Stomach smooth muscle (tissue), 2 donors: ENCODE results near the gene DNAJA3.
A peak's percentile ranks its signal among the peaks of the same experiment; 100 is the strongest.

Source experiments
- H3K27ac ChIP-seq: one replicate; pipeline ENCODE4 v1.7.0; 2013; ENCODE audit warnings: mild to moderate bottlenecking, low read length, inconsistent platforms
- H3K27me3 ChIP-seq, 2 donors: one replicate each; pipeline ENCODE4 v1.7.0; 2013; ENCODE audit warnings: low read length in 2 of 2; ENCODE audit not compliant: insufficient read depth in 2 of 2, control insufficient read depth in 1 of 2
- H3K36me3 ChIP-seq, 2 donors: one replicate each; pipeline ENCODE4 v1.7.0; 2013; ENCODE audit warnings: low read length in 2 of 2; ENCODE audit not compliant: control insufficient read depth in 2 of 2, insufficient read depth in 2 of 2
- H3K4me1 ChIP-seq: one replicate; pipeline ENCODE4 v1.7.0; 2013; ENCODE audit warnings: low read length; ENCODE audit not compliant: control insufficient read depth, insufficient read depth
- H3K4me3 ChIP-seq, 2 donors: one replicate each; pipeline ENCODE4 v1.7.0; 2013; ENCODE audit warnings: low read length in 2 of 2
- H3K9ac ChIP-seq, 2 donors: one replicate each; pipeline ENCODE4 v1.7.0; 2013; ENCODE audit warnings: low read length in 2 of 2, mild to moderate bottlenecking in 1 of 2
- H3K9me3 ChIP-seq, 2 donors: one replicate each; pipeline ENCODE4 v1.7.0; 2013; ENCODE audit warnings: low read length in 2 of 2; ENCODE audit not compliant: control insufficient read depth in 2 of 2
- donor health status: healthy.
- donor health status: Pancreatic carcinoma.

DNAJA3 gene

GRCh38 chr16:4500272-4500671, 74.6 kb downstream of the DNAJA3 start:
- Histone ChIP-seq H3K27ac (peak overlapping the region; percentile 18), H3K9ac (peak overlapping the region; percentile 19 to 36), H3K36me3 (no peaks in the 10 kb centered on the region), H3K9me3 (no peaks in the 10 kb centered on the region), H3K27me3 (no peaks in the 10 kb centered on the region), H3K4me1 (peaks cover 12% of the 10 kb centered on the region), H3K4me3 (peak overlapping the region in 1 of 2 donors; percentile 40)

DNA sequence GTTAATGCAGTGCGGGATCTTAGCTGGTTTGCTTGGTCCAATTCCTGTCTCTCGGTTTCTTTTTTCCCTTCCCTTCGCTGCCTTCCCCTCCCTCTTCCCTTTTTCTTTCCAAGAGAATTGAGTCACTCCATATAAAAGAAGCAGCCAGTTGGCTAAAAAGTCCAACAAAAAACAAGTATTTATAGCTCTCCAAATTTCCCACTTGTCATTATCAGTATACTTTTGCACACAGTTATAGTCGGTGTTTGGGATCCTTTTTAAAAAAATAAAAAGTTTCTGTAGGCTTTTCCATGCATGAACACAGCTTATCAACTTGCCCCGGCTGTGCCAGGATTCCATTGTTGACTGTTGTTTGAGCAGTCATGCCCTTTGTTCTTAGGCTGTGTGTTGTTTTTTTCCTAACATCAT, 75.4 kb downstream of the DNAJA3 start:
- H3K36me3 ChIP-seq, result peaks cover 0 to 3% of the 10 kb centered on the region in 2 donors
- H3K9me3 ChIP-seq, result no peaks in the 10 kb centered on the region
- H3K27ac ChIP-seq, result no peak overlapping the region
- no peaks in the 10 kb centered on the region for H3K27me3 ChIP-seq
- H3K4me1 ChIP-seq, result peaks cover 12% of the 10 kb centered on the region
- H3K9ac ChIP-seq, result peak overlapping the region; percentile 19 to 47
- H3K4me3 ChIP-seq, result no peak overlapping the region

- Histone ChIP-seq H3K4me1 (peaks cover 13% of the 10 kb centered on the region), H3K27ac (no peak overlapping the region), H3K4me3 (no peak overlapping the region), H3K36me3 (peaks cover 11 to 32% of the 10 kb centered on the region in 2 donors), H3K9me3 (no peaks in the 10 kb centered on the region), H3K27me3 (no peaks in the 10 kb centered on the region), H3K9ac (no peak overlapping the region)
Observed at GRCh38 chr16:4505356-4506147, 79.9 kb downstream of the DNAJA3 start.
